Common myeloid progenitor, CD34-positive (primary cell): Measurements from ENCODE around the gene GPR107.

Source experiments
- CTCF ChIA-PET: fragments of 350-600 bp; sonication (Branson Sonifier 250); formaldehyde crosslinking; loops from one replicate; lab custom pipeline; 2021; ENCODE audit warnings: antibody characterized with exemption; lab: Charles Lee
- POLR2A ChIA-PET: fragments of 350-600 bp; sonication (Branson Sonifier 250); formaldehyde crosslinking; loops from one replicate; lab custom pipeline; 2021; ENCODE audit warnings: antibody characterized with exemption; lab: Charles Lee
- DNase-seq, 3 donors: peaks; one replicate each; pipeline versions ENCODE4 v3.0.0 to v3.0.0-alpha.2; 2013
- H3K27ac ChIP-seq, 2 experiments: 1 replicate in 1 of 2; 2 replicates in 1 of 2; pipeline ENCODE4 v1.7.0; 2013; ENCODE audit warnings: inconsistent platforms in 2 of 2, low read length in 2 of 2, mild to moderate bottlenecking in 2 of 2, low read depth in 1 of 2, moderate library complexity in 1 of 2; ENCODE audit not compliant: severe bottlenecking in 2 of 2, insufficient read depth in 1 of 2, poor library complexity in 1 of 2
- H3K27me3 ChIP-seq, 5 experiments: replicated peaks in 2 of 5; 1 replicate in 3 of 5; 2 replicates in 2 of 5; pipeline versions ENCODE4 v1.6.1 to v1.7.0; 2013; ENCODE audit warnings: low read length in 4 of 5, mild to moderate bottlenecking in 2 of 5, moderate library complexity in 2 of 5, inconsistent platforms in 1 of 5; ENCODE audit not compliant: insufficient read depth in 5 of 5, control insufficient read depth in 4 of 5
- H3K36me3 ChIP-seq, 4 experiments: 1 replicate in 2 of 4; 2 replicates in 2 of 4; pipeline versions ENCODE4 v1.6.1 to v1.7.0; 2013; ENCODE audit warnings: low read length in 3 of 4, control low read depth in 1 of 4, mild to moderate bottlenecking in 1 of 4; ENCODE audit not compliant: control insufficient read depth in 4 of 4, insufficient read depth in 4 of 4
- H3K4me1 ChIP-seq, 4 experiments: 1 replicate in 3 of 4; 2 replicates in 1 of 4; pipeline versions ENCODE4 v1.6.1 to v1.7.1; 2013; ENCODE audit warnings: low read length in 3 of 4, mild to moderate bottlenecking in 3 of 4, control low read depth in 1 of 4, inconsistent platforms in 1 of 4, moderate library complexity in 1 of 4; ENCODE audit not compliant: control insufficient read depth in 4 of 4, insufficient read depth in 4 of 4; ENCODE audit errors: control extremely low read depth in 1 of 4
- H3K4me3 ChIP-seq, 7 experiments: 1 replicate in 4 of 7; 2 replicates in 3 of 7; pipeline versions ENCODE4 v1.5.1 to v1.7.0; 2013; ENCODE audit warnings: mild to moderate bottlenecking in 7 of 7, low read length in 6 of 7, moderate library complexity in 6 of 7, inconsistent platforms in 2 of 7, low read depth in 2 of 7, control low read depth in 1 of 7; ENCODE audit not compliant: insufficient read depth in 4 of 7, control insufficient read depth in 1 of 7; ENCODE audit errors: extremely low read depth in 1 of 7
- H3K9me3 ChIP-seq, 5 experiments: 1 replicate in 4 of 5; 2 replicates in 1 of 5; pipeline versions ENCODE4 v1.6.1 to v1.7.1; 2013; ENCODE audit warnings: low read length in 4 of 5, mild to moderate bottlenecking in 2 of 5, inconsistent platforms in 1 of 5, low read depth in 1 of 5, moderate library complexity in 1 of 5; ENCODE audit not compliant: control insufficient read depth in 4 of 5, insufficient read depth in 2 of 5; ENCODE audit errors: control extremely low read depth in 1 of 5
- WGBS: methylation state at CpG from one replicate; pipeline ENCODE4 v1.1.5; 2013; ENCODE audit not compliant: insufficient coverage; 5-methylcytosine and 5-hydroxymethylcytosine counted together

GPR107 gene

DNA sequence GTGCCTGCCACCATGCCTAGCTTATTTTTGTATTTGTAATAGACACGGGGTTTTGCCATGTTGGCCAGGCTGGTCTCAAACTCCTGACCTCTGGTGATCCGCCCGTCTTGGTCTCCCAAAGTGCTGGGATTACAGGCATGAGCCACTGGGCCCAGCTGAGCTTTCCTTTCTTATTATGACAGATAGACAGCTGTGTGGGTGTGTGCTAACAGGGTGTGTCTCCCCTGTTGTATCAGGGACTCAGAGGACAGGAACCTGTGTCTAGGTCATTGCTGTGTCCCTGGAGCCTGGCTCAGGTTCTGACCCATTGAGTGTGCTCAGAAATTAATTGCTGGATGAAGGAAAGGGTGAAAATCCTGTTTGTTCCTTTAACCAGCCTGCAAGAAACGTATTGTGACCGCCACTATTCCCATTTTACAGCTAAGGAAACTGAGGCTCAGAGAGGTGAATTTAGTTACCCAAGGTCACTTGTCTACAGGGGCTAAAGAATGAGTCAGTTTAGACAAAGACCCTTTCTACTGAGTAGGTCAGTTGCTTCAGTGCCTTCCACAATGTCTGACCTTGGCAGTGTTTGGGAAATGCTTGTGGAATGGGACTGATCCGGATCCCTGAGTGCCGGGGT is 135.3 kb downstream of the GPR107 start:
- CTCF ChIA-PET: no interaction called here

More for the DNA sequence above, 135.3 kb downstream of the GPR107 start:
- peaks cover 0 to 2% (median 0%) of the 10 kb centered on the region in 5 experiments for H3K27me3 ChIP-seq
- no peaks in the 10 kb centered on the region for H3K9me3 ChIP-seq
- POLR2A ChIA-PET: interaction anchor here (0.5 kb wide), 1 partner anchor 94 kb away, joined by 3 read pairs; no protein-coding TSS in a partner anchor
- H3K36me3 ChIP-seq: no peaks in the 10 kb centered on the region
- no peak for DNase-seq
- H3K27ac ChIP-seq: no peak overlapping the region
- no peak overlapping the region for H3K4me3 ChIP-seq
- 95% methylated on average over 7 of the region's 7 CpGs for WGBS
- H3K4me1 ChIP-seq: peaks cover 0 to under 1% (median 0%) of the 10 kb centered on the region in 4 experiments
